VCaP (cell line): Measurements from ENCODE around the gene IL17RD.

Experiments
- H3K27ac ChIP-seq: fragments of 450-650 bp; 2 replicates; pipeline ENCODE4 v1.5.1; 2017
- TF ChIP-seq, protein P1 (sequence below): fragments of 450-650 bp; conservative IDR thresholded peaks from 2 replicates; pipeline ENCODE4 v1.5.1; 2017; ENCODE audit warnings: mild to moderate bottlenecking, moderate library complexity

The IL17RD gene

GRCh38 chr3:57176045-57176444 lies 10.9 kb upstream of the IL17RD start:
- no peak overlapping the region for H3K27ac ChIP-seq
- TF ChIP-seq, protein P1, sequence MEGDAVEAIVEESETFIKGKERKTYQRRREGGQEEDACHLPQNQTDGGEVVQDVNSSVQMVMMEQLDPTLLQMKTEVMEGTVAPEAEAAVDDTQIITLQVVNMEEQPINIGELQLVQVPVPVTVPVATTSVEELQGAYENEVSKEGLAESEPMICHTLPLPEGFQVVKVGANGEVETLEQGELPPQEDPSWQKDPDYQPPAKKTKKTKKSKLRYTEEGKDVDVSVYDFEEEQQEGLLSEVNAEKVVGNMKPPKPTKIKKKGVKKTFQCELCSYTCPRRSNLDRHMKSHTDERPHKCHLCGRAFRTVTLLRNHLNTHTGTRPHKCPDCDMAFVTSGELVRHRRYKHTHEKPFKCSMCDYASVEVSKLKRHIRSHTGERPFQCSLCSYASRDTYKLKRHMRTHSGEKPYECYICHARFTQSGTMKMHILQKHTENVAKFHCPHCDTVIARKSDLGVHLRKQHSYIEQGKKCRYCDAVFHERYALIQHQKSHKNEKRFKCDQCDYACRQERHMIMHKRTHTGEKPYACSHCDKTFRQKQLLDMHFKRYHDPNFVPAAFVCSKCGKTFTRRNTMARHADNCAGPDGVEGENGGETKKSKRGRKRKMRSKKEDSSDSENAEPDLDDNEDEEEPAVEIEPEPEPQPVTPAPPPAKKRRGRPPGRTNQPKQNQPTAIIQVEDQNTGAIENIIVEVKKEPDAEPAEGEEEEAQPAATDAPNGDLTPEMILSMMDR, result no peak

DNA sequence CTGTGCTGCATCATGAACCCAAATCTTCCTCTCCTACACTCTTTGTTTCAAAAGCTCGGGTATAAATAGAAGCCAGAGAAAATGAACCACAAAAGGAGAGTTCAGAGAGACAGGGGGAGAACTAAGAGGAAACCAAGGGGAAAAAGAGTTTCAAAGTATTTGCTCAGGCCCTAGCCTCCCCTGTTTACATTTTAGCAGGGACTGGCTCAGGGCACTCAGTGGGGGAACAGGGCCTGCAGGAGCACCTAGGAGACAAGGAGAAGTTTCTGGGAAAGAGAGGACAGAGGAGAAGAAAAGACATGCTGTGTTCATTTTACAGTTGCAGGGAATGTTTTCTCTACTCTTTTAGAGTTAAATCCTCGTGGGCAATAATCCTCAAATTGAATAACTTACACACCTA lies 8.5 kb upstream of the IL17RD start:
- TF ChIP-seq, protein P1, result no peak
- no peak overlapping the region for H3K27ac ChIP-seq

- TF ChIP-seq, protein P1, result no peak
Observed at GRCh38 chr3:57170946-57171345, 5.8 kb upstream of the IL17RD start.

DNA sequence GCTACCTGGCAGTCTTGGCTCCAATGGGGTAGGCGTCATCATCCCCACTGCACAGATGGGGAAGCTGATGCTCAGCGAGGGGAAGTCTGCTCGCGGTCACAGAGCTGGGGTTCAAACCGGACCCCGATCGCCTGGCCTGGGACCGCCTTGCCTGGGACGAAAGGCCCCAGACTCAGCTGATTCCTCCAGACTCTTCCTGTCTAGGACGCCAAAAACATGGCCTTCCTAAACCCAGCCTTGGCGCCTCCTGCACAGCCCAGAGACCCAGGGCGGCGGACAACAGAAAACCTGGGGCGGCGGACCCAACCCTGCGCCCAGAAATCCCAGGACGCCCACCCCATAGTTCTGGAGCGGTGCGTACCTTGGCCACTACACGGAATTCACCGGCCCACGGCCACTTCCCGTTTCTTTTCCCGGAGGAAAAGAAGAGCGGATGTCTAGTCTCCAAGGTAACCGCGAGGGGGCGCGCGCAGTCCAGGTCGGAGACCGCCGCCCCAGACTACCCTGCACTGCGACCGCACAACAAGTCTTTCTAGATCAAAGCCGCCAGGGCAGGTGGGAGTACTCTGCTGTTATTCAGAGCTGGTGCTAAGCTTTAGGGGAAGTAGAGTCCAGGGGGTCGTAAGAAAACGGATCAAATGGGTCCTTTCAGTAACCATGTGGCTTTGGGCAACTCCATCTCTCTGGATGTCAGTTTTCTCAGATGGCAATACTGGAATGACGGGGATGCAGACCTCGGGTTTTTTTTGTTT lies 4.9 kb upstream of the IL17RD start:
- TF ChIP-seq, protein P1, result peak; percentile 97
- H3K27ac ChIP-seq, result peak overlapping the region; percentile 72; the same call in 1 of the 2 replicates

More at GRCh38 chr3:57170946-57171345, 5.8 kb upstream of the IL17RD start:
- H3K27ac ChIP-seq, result no peak overlapping the region

DNA sequence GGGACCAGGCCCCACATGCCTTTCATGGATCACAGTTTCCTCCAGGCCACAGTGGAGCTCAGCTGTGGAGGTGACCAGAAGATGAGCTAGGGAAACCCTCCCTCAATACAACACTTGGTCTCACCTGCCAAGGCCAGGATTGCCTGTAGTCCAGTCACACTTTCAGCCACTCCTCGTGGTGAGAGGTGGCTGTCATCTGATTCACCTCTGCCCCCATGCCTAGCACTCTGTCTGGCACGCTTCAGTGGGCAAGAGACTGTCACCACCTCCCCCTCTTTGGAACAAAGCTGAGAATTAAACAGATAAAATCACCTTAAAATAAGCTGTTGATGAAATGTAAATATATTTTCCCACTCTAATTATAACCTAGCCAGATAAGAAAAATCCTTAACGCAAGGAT lies 4.0 kb upstream of the IL17RD start:
- no peak overlapping the region for H3K27ac ChIP-seq
- TF ChIP-seq, protein P1, result no peak

- TF ChIP-seq, protein P1, result no peak
Observed at GRCh38 chr3:57168151-57168550, 3.0 kb upstream of the IL17RD start.

GRCh38 chr3:57166660-57167059 lies 1.5 kb upstream of the IL17RD start:
- TF ChIP-seq, protein P1, result no peak
- no peak overlapping the region for H3K27ac ChIP-seq

More at GRCh38 chr3:57168151-57168550, 3.0 kb upstream of the IL17RD start:
- H3K27ac ChIP-seq, result no peak overlapping the region
